Loucy (cell line): ENCODE data around the gene ZBTB20.

Experiments used
- EZH2phosphoT487 ChIP-seq: fragments of 200-600 bp; IDR thresholded peaks from 2 replicates; pipeline ENCODE4 v1.6.1; 2018; ENCODE audit warnings: antibody characterized with exemption, mild to moderate bottlenecking, moderate library complexity, borderline replicate concordance
- TF ChIP-seq, protein P1 (sequence below): fragments of 200-600 bp; sonication (generic); conservative IDR thresholded peaks from 2 replicates; pipeline ENCODE4 v1.5.1; 2014; ENCODE audit warnings: mild to moderate bottlenecking, antibody characterized with exemption, low read length

DNA sequence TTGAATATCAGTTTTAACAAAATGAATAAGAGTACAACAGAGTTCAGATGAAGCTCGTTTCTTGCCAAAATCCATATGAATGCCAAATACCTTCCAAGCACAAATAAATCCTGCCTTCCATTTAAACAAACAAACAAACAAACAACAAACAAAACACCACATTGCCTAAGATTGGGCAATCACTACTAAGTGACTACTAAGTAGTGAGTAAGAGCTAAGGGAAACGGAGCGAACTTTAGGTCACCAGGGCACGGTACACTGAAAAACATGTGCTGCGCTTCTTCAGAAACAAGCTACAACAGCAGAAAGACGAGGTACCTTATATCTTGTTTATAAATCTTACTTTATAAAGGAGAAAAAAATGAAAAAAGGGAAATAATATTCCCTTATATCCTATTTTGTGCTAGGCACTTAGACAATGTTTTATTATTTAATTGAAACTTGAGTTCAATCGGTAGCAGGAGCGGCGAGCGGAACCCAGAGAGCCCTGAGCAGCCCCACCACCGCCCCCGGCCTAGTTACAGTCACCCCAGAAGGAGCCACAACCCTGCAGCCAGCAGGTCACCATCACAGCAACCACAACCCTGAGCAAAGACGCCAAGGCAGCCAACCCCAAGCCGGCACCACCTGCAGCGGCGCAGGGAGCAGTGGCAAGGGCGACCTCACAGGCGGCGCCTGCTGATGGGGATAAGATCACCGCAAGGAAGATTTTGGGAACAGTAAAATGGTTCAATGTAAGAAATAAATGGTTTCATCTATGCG lies 216.9 kb downstream of the ZBTB20 start:
- TF ChIP-seq, protein P1, sequence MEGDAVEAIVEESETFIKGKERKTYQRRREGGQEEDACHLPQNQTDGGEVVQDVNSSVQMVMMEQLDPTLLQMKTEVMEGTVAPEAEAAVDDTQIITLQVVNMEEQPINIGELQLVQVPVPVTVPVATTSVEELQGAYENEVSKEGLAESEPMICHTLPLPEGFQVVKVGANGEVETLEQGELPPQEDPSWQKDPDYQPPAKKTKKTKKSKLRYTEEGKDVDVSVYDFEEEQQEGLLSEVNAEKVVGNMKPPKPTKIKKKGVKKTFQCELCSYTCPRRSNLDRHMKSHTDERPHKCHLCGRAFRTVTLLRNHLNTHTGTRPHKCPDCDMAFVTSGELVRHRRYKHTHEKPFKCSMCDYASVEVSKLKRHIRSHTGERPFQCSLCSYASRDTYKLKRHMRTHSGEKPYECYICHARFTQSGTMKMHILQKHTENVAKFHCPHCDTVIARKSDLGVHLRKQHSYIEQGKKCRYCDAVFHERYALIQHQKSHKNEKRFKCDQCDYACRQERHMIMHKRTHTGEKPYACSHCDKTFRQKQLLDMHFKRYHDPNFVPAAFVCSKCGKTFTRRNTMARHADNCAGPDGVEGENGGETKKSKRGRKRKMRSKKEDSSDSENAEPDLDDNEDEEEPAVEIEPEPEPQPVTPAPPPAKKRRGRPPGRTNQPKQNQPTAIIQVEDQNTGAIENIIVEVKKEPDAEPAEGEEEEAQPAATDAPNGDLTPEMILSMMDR = no peak
- TF ChIP-seq EZH2phosphoT487 = no peak
